HEK293 (cell line): ENCODE results near the gene STK24.
A peak's percentile ranks its signal among the peaks of the same experiment; 100 is the strongest.

Source experiments
- CTCF ChIA-PET: fragments of 350-600 bp; formaldehyde crosslinking; extraction: SDS; loops from one replicate; lab custom pipeline; 2021; ENCODE audit warnings: antibody characterized with exemption; lab: Yijun Ruan, JAX
- POLR2A ChIA-PET: fragments of 300-600 bp; formaldehyde crosslinking; extraction: SDS; loops from one replicate; lab custom pipeline; 2020; ENCODE audit warnings: antibody characterized with exemption, inconsistent platforms; lab: Yijun Ruan, JAX
- H3K27ac ChIP-seq: fragments of 200-500 bp; sonication (Bioruptor generic); 2 replicates; pipeline ENCODE4 v1.5.1; 2014; ENCODE audit warnings: low read depth, low read length, control low read depth, inconsistent platforms; ENCODE audit errors: extremely low read depth
- H3K36me3 ChIP-seq, 2 experiments: fragments of 200-500 bp in 1 of 2; sonication (Bioruptor generic) in 1 of 2; 1 replicate in 1 of 2; 2 replicates in 1 of 2; pipeline ENCODE4 v1.5.1; 2014 to 2017; ENCODE audit warnings: inconsistent platforms in 2 of 2, low read length in 2 of 2; ENCODE audit not compliant: control insufficient read depth in 2 of 2, insufficient read depth in 1 of 2
- H3K4me1 ChIP-seq: fragments of 200-500 bp; sonication (Bioruptor generic); 2 replicates; pipeline ENCODE4 v1.5.1; 2014; ENCODE audit warnings: mild to moderate bottlenecking, low read length, inconsistent platforms; ENCODE audit not compliant: control insufficient read depth, insufficient read depth
- H3K4me3 ChIP-seq: 2 replicates; pipeline ENCODE4 v1.5.1; 2011; ENCODE audit warnings: low read depth, mild to moderate bottlenecking, control low read depth, low read length, moderate library complexity
- H3K9me3 ChIP-seq: fragments of 200-500 bp; sonication (Bioruptor generic); 2 replicates; pipeline ENCODE4 v1.5.1; 2014; ENCODE audit warnings: low read depth, low read length, inconsistent platforms; ENCODE audit not compliant: control insufficient read depth, insufficient read depth
- PRDM1 ChIP-seq: fragments of 450-650 bp; formaldehyde crosslinking; IDR thresholded peaks from 2 replicates; pipeline ENCODE4; 2016; ENCODE audit warnings: missing biosample characterization, missing genetic modification characterization
- PRDM2 ChIP-seq: fragments of 450-650 bp; formaldehyde crosslinking; IDR thresholded peaks from 2 replicates; pipeline ENCODE4 v1.5.1; 2016; ENCODE audit warnings: missing biosample characterization, missing genetic modification characterization, borderline replicate concordance
- YY1 ChIP-seq: fragments of 450-650 bp; formaldehyde crosslinking; IDR thresholded peaks from 2 replicates; pipeline ENCODE4 v1.5.1; 2018; ENCODE audit warnings: missing biosample characterization, missing genetic modification characterization
- YY2 ChIP-seq: fragments of 450-650 bp; formaldehyde crosslinking; IDR thresholded peaks from 2 replicates; pipeline ENCODE4 v1.5.1; 2016; ENCODE audit warnings: missing biosample characterization, missing genetic modification characterization
- ZBTB17 ChIP-seq: fragments of 450-650 bp; formaldehyde crosslinking; IDR thresholded peaks from 2 replicates; pipeline ENCODE4 v1.5.1; 2016; ENCODE audit warnings: missing biosample characterization, missing genetic modification characterization
- ZBTB21 ChIP-seq: fragments of 450-650 bp; formaldehyde crosslinking; IDR thresholded peaks from 2 replicates; pipeline ENCODE4 v1.5.1; 2017; ENCODE audit warnings: missing biosample characterization, missing genetic modification characterization
- ZBTB49 ChIP-seq: fragments of 450-650 bp; formaldehyde crosslinking; IDR thresholded peaks from 2 replicates; pipeline ENCODE4 v1.5.1; 2016; ENCODE audit warnings: missing biosample characterization, missing genetic modification characterization, low read depth
- ZNF132 ChIP-seq: fragments of 450-650 bp; formaldehyde crosslinking; IDR thresholded peaks from 2 replicates; pipeline ENCODE4 v1.5.1; 2017; ENCODE audit warnings: missing biosample characterization, missing genetic modification characterization, borderline replicate concordance
- ZNF16 ChIP-seq: fragments of 450-650 bp; formaldehyde crosslinking; IDR thresholded peaks from 2 replicates; pipeline ENCODE4 v1.5.1; 2016; ENCODE audit warnings: low read depth, missing biosample characterization, missing genetic modification characterization
- ZNF26 ChIP-seq: fragments of 450-650 bp; formaldehyde crosslinking; IDR thresholded peaks from 2 replicates; pipeline ENCODE4 v1.5.1; 2016; ENCODE audit warnings: missing biosample characterization, missing genetic modification characterization
- ZNF335 ChIP-seq: fragments of 450-650 bp; formaldehyde crosslinking; conservative IDR thresholded peaks from 2 replicates; pipeline ENCODE4 v1.5.1; 2016; ENCODE audit warnings: missing biosample characterization, missing genetic modification characterization
- ZNF350 ChIP-seq: fragments of 450-650 bp; formaldehyde crosslinking; IDR thresholded peaks from 2 replicates; pipeline ENCODE4 v1.5.0; 2017; ENCODE audit warnings: missing biosample characterization, mild to moderate bottlenecking, missing genetic modification characterization
- ZNF362 ChIP-seq: fragments of 450-650 bp; formaldehyde crosslinking; IDR thresholded peaks from 2 replicates; pipeline ENCODE4 v1.5.1; 2016; ENCODE audit warnings: missing biosample characterization, missing genetic modification characterization
- ZNF48 ChIP-seq: fragments of 450-650 bp; formaldehyde crosslinking; IDR thresholded peaks from 2 replicates; pipeline ENCODE4 v1.5.1; 2016; ENCODE audit warnings: missing biosample characterization, missing genetic modification characterization
- ZNF510 ChIP-seq: fragments of 450-650 bp; formaldehyde crosslinking; IDR thresholded peaks from 2 replicates; pipeline ENCODE4 v1.5.1; 2018; ENCODE audit warnings: mild to moderate bottlenecking, missing genetic modification characterization, missing biosample characterization; ENCODE audit not compliant: insufficient replicate concordance
- ZNF513 ChIP-seq: fragments of 450-650 bp; IDR thresholded peaks from 2 replicates; pipeline ENCODE4 v1.5.1; 2018; ENCODE audit warnings: missing biosample characterization, missing genetic modification characterization
- ZNF558 ChIP-seq: fragments of 450-650 bp; formaldehyde crosslinking; IDR thresholded peaks from 2 replicates; pipeline ENCODE4 v1.5.1; 2016; ENCODE audit warnings: missing biosample characterization, missing genetic modification characterization
- ZNF629 ChIP-seq: fragments of 450-650 bp; formaldehyde crosslinking; IDR thresholded peaks from 2 replicates; pipeline ENCODE4 v1.5.1; 2017; ENCODE audit warnings: missing biosample characterization, missing genetic modification characterization
- ZNF654 ChIP-seq: fragments of 450-650 bp; formaldehyde crosslinking; IDR thresholded peaks from 2 replicates; pipeline ENCODE4 v1.5.1; 2016; ENCODE audit warnings: low read depth, missing biosample characterization, missing genetic modification characterization
- ZSCAN4 ChIP-seq: fragments of 450-650 bp; formaldehyde crosslinking; IDR thresholded peaks from 2 replicates; pipeline ENCODE4 v1.5.1; 2017; ENCODE audit warnings: missing biosample characterization, missing genetic modification characterization

STK24 gene

GRCh38 chr13:98489446-98490194 lies 87.3 kb downstream of the STK24 start:
- TF ChIP-seq ZNF629, result no peak
- no peak for TF ChIP-seq ZNF350 (tag by site-specific recombination)
- no peak for TF ChIP-seq ZNF16 (tag by site-specific recombination)
- TF ChIP-seq PRDM1 (tag by site-specific recombination), result peak; percentile 95
- TF ChIP-seq ZNF335, result no peak
- no peaks in the 10 kb centered on the region for H3K36me3 ChIP-seq
- no peaks in the 10 kb centered on the region for H3K9me3 ChIP-seq
- POLR2A ChIA-PET, result no interaction called here
- peaks cover 3% of the 10 kb centered on the region; the same call in 1 of the 2 replicates for H3K4me1 ChIP-seq
- H3K27ac ChIP-seq, result no peak overlapping the region
- no peak overlapping the region for H3K4me3 ChIP-seq
- CTCF ChIA-PET, result interaction anchor here (0.6 kb wide), 1 partner anchor 11 kb away, joined by 3 read pairs; no protein-coding TSS in a partner anchor

- H3K36me3 ChIP-seq, result no peaks in the 10 kb centered on the region
- H3K4me1 ChIP-seq, result peaks cover 6% of the 10 kb centered on the region
- CTCF ChIA-PET, result no interaction called here
- POLR2A ChIA-PET, result no interaction called here
- H3K27ac ChIP-seq, result no peak overlapping the region
- no peak overlapping the region for H3K4me3 ChIP-seq
- H3K9me3 ChIP-seq, result no peaks in the 10 kb centered on the region
- TF ChIP-seq ZNF26, result no peak
- no peak for TF ChIP-seq ZBTB21 (tag by site-specific recombination)
- no peak for TF ChIP-seq ZBTB17 (tag by site-specific recombination)
- TF ChIP-seq ZNF654 (tag by site-specific recombination), result no peak
- TF ChIP-seq YY2 (tag by site-specific recombination), result no peak
- TF ChIP-seq ZSCAN4, result no peak
- no peak for TF ChIP-seq ZBTB49 (tag by site-specific recombination)
- TF ChIP-seq ZNF513 (tag by site-specific recombination), result no peak
- no peak for TF ChIP-seq PRDM2 (tag by site-specific recombination)
- TF ChIP-seq ZNF629, result no peak
- TF ChIP-seq ZNF558, result no peak
- TF ChIP-seq ZNF48 (tag by site-specific recombination), result no peak
- no peak for TF ChIP-seq YY1 (tag by site-specific recombination)
- no peak for TF ChIP-seq ZNF510
- no peak for TF ChIP-seq ZNF362 (tag by site-specific recombination)
- TF ChIP-seq ZNF132 (tag by site-specific recombination), result no peak
Observed at GRCh38 chr13:98488736-98489135, 88.2 kb downstream of the STK24 start.
